MCF 10A (cell line): ENCODE data around the gene MUCL3. TPM values are rescaled to one million over a fixed set of nuclear protein-coding genes. Genes with fewer than 3 reads are reported as not detected.

Experiments used
- BruUV-seq: library from RNA; stranded (reverse); fragments of 400-500 nt; replicated peaks from 2 replicates; lab custom pipeline; 2021; lab: Mats Ljungman, UMichigan
- CTCF ChIA-PET: fragments of 300-600 bp; sonication (Branson Sonifier 250); formaldehyde crosslinking; extraction: SDS; loops from one replicate; lab custom pipeline; 2021; ENCODE audit warnings: antibody characterized with exemption, inconsistent platforms; lab: Yijun Ruan, JAX
- POLR2A ChIA-PET: fragments of 300-600, 350-650 bp; sonication (Branson Sonifier 250); formaldehyde crosslinking; extraction: SDS; loops from one replicate; lab custom pipeline; 2020; ENCODE audit warnings: antibody characterized with exemption, inconsistent platforms; lab: Yijun Ruan, JAX
- DNase-seq: peaks from one replicate; pipeline ENCODE4 v3.0.0-alpha.2; 2018; ENCODE audit not compliant: unreplicated experiment
- H3K27ac Mint-ChIP-seq: one replicate; pipeline ENCODE4 v1.8.0; 2022; ENCODE audit warnings: mild to moderate bottlenecking, low read depth, mixed read lengths; ENCODE audit not compliant: unreplicated experiment
- H3K27me3 Mint-ChIP-seq: one replicate; pipeline ENCODE4 v1.8.0; 2022; ENCODE audit warnings: mixed read lengths; ENCODE audit not compliant: insufficient read depth, unreplicated experiment
- H3K36me3 Mint-ChIP-seq: one replicate; pipeline ENCODE4 v1.8.0; 2022; ENCODE audit warnings: mild to moderate bottlenecking, moderate library complexity, mixed read lengths; ENCODE audit not compliant: insufficient read depth, unreplicated experiment
- H3K4me1 Mint-ChIP-seq: one replicate; pipeline ENCODE4 v1.8.0; 2022; ENCODE audit warnings: mixed read lengths; ENCODE audit not compliant: insufficient read depth, unreplicated experiment
- H3K4me3 Mint-ChIP-seq: one replicate; pipeline ENCODE4 v1.8.0; 2022; ENCODE audit warnings: mild to moderate bottlenecking, moderate library complexity, mixed read lengths; ENCODE audit not compliant: unreplicated experiment
- H3K9me3 Mint-ChIP-seq: one replicate; pipeline ENCODE4 v1.8.0; 2022; ENCODE audit warnings: mixed read lengths; ENCODE audit not compliant: unreplicated experiment
- CTCF ChIP-seq: fragments of 200-600 bp; IDR thresholded peaks from one replicate; pipeline ENCODE4 v1.8.0; 2022; ENCODE audit warnings: antibody characterized with exemption, mild to moderate bottlenecking; ENCODE audit not compliant: unreplicated experiment
- intact Hi-C: fragments of 100-400 bp; cut with micrococcal nuclease; formaldehyde crosslinking; loops from 2 replicates; pipeline ENCODE4 v1.14.1; 2022
- total RNA-seq: library from RNA; stranded (reverse); gene quantifications from 2 replicates; pipeline ENCODE4 v1.2.3, GENCODE V29; 2022

Gene MUCL3
- total RNA-seq, 1 experiment from 2014 or later = not detected

GRCh38 chr6:30979690-30980089, 38.9 kb downstream of the MUCL3 start:
- Mint-ChIP-seq H3K4me3 (no peak overlapping the region), H3K27ac (no peak overlapping the region), H3K4me1 (peaks cover 25% of the 10 kb centered on the region), H3K9me3 (no peaks in the 10 kb centered on the region), H3K27me3 (no peaks in the 10 kb centered on the region), H3K36me3 (no peaks in the 10 kb centered on the region)
- DNase-seq = no peak
- ChIA-PET CTCF (no interaction called here), POLR2A (interaction anchor here (0.9 kb wide), 1 partner anchor 238 kb away, joined by 3 read pairs; the partner anchor contains the start of gene FLOT1)
- no TSS peak for BruUV-seq
- intact Hi-C loops = no loop called here
- no peak for TF ChIP-seq CTCF

GRCh38 chr6:30981942-30982772, 41.4 kb downstream of the MUCL3 start:
- H3K4me3 Mint-ChIP-seq = peak overlapping the region; percentile 8
- intact Hi-C loops = no loop called here
- H3K4me1 Mint-ChIP-seq = peaks cover 25% of the 10 kb centered on the region
- H3K36me3 Mint-ChIP-seq = no peaks in the 10 kb centered on the region
- ChIA-PET POLR2A (interaction anchor here (0.6 to 1.9 kb wide), 13 partner anchors 14 to 516 kb away, joined by 3 to 8 read pairs (median 3); no protein-coding TSS in a partner anchor), CTCF (interaction anchor here (0.6 to 1.9 kb wide), 3 partner anchors 56 to 88 kb away, joined by 4 to 9 read pairs (median 4); no protein-coding TSS in a partner anchor)
- no peaks in the 10 kb centered on the region for H3K27me3 Mint-ChIP-seq
- H3K27ac Mint-ChIP-seq = no peak overlapping the region
- no peaks in the 10 kb centered on the region for H3K9me3 Mint-ChIP-seq
- no peak for TF ChIP-seq CTCF
- BruUV-seq = no TSS peak
- DNase-seq = peak; percentile 81

GRCh38 chr6:30983439-30983838, 42.7 kb downstream of the MUCL3 start, which contains the start of gene MUC21:
Gene MUC21, plus strand, starts transcription at chr6:30983718. Its CDS starts 241 bp downstream, at chr6:30983959.
- BruUV-seq = no TSS peak
- Mint-ChIP-seq H3K36me3 (no peaks in the 10 kb centered on the region), H3K27me3 (no peaks in the 10 kb centered on the region), H3K9me3 (no peaks in the 10 kb centered on the region), H3K27ac (no peak within 1 kb of the TSS), H3K4me1 (peaks cover 20% of the 10 kb centered on the region), H3K4me3 (peak within 1 kb of the TSS; percentile 8)
- no peak for DNase-seq
- ChIA-PET CTCF (interaction anchor here (0.6 to 1.4 kb wide), 3 partner anchors 9 to 96 kb away, joined by 3 to 4 read pairs (median 3); no protein-coding TSS in a partner anchor), POLR2A (interaction anchor here (1.2 to 1.4 kb wide), 2 partner anchors 16 to 68 kb away, joined by 3 to 4 read pairs; no protein-coding TSS in a partner anchor)
- intact Hi-C loops = no loop called here
- TF ChIP-seq CTCF = no peak

- TF ChIP-seq CTCF = no peak
- peaks cover 20% of the 10 kb centered on the region for H3K4me1 Mint-ChIP-seq
- no peak overlapping the region for H3K4me3 Mint-ChIP-seq
- no peaks in the 10 kb centered on the region for H3K27me3 Mint-ChIP-seq
- no TSS peak for BruUV-seq
- DNase-seq = no peak
- POLR2A ChIA-PET = interaction anchor here (0.7 to 1.1 kb wide), 2 partner anchors 12 to 77 kb away, joined by 3 to 4 read pairs; no protein-coding TSS in a partner anchor
- intact Hi-C loops = no loop called here
- no peaks in the 10 kb centered on the region for H3K36me3 Mint-ChIP-seq
- H3K27ac Mint-ChIP-seq = no peak overlapping the region
- no peaks in the 10 kb centered on the region for H3K9me3 Mint-ChIP-seq
- CTCF ChIA-PET = no interaction called here
Observed at GRCh38 chr6:30985490-30985889, 44.7 kb downstream of the MUCL3 start.
